Stimulated activated naive CD4-positive, alpha-beta T cell (primary cell): ENCODE data around the gene TH.

ENCODE experiments used
- DNase-seq, 6 experiments: peaks; one replicate each; lab custom pipeline; 2025; lab: John Stamatoyannopoulos, UW

TH gene

GRCh38 chr11:2142300-2142759, 29.3 kb downstream of the TH start:
- DNase-seq: no peak

GRCh38 chr11:2140411-2141400, 30.9 kb downstream of the TH start:
- no peak for DNase-seq

GRCh38 chr11:2139621-2140337, 31.8 kb downstream of the TH start:
- no peak for DNase-seq

GRCh38 chr11:2139123-2139521, 32.5 kb downstream of the TH start, which contains the start of gene IGF2:
IGF2 (minus strand) TSS chr11:2139389; CDS start chr11:2135523, 3,866 bp downstream.
- no peak for DNase-seq

- DNase-seq: no peak
Observed at GRCh38 chr11:2138431-2139122, 33.0 kb downstream of the TH start.

- no peak for DNase-seq
Observed at GRCh38 chr11:2138068-2138430, 33.6 kb downstream of the TH start.

- DNase-seq: no peak
Observed at GRCh38 chr11:2137202-2138067, 34.2 kb downstream of the TH start.

GRCh38 chr11:2136952-2137201, 34.7 kb downstream of the TH start:
- no peak for DNase-seq

- DNase-seq: no peak
Observed at GRCh38 chr11:2136209-2136951, 35.2 kb downstream of the TH start.

GRCh38 chr11:2135648-2136201, 35.9 kb downstream of the TH start:
- DNase-seq: no peak

GRCh38 chr11:2135018-2135569, 36.5 kb downstream of the TH start:
- no peak for DNase-seq

- DNase-seq: no peak
Observed at GRCh38 chr11:2134022-2135010, 37.3 kb downstream of the TH start.

- no peak for DNase-seq
Observed at GRCh38 chr11:2133241-2134021, 38.2 kb downstream of the TH start.

- no peak for DNase-seq
Observed at GRCh38 chr11:2132874-2133240, 38.8 kb downstream of the TH start.

GRCh38 chr11:2132246-2132645, 39.4 kb downstream of the TH start:
- no peak for DNase-seq

- DNase-seq: no peak
Observed at GRCh38 chr11:2131371-2132236, 40.0 kb downstream of the TH start.

- no peak for DNase-seq
Observed at GRCh38 chr11:2130881-2131352, 40.7 kb downstream of the TH start.
